HCT116 (cell line): Measurements from ENCODE around the gene PSMG3. TPM values are rescaled to one million over a fixed set of nuclear protein-coding genes. Genes with fewer than 3 reads are reported as not detected.

ENCODE experiments used
- ATAC-seq: fragments of 200-7000 bp; cut with Tn5 transposase; 2 replicates; pipeline ENCODE4 v1.9.1; 2020; ENCODE audit warnings: mild to moderate bottlenecking, moderate library complexity
- BruUV-seq: library from RNA; stranded (reverse); fragments of 400-500 nt; replicated peaks from 2 replicates; lab custom pipeline; 2021; lab: Mats Ljungman, UMichigan
- CTCF ChIA-PET: fragments of 300-600 bp; sonication (Branson Sonifier 250); formaldehyde crosslinking; loops from one replicate; lab custom pipeline; 2021; ENCODE audit warnings: antibody characterized with exemption; lab: Charles Lee
- POLR2A ChIA-PET: fragments of 300-600, 350-600 bp; sonication (Branson Sonifier 250); formaldehyde crosslinking; loops from one replicate; lab custom pipeline; 2021; ENCODE audit warnings: antibody characterized with exemption; lab: Charles Lee
- RAD21 ChIA-PET, 2 experiments: fragments of 300-600 bp; sonication (Branson Sonifier 250); formaldehyde crosslinking; loops; one replicate each; lab custom pipeline; 2023; ENCODE audit warnings: low total read pairs in 2 of 2; ENCODE audit not compliant: uncharacterized antibody in 2 of 2, unreplicated experiment in 2 of 2, low non-redundant PET in 1 of 2; lab: Charles Lee
- DNase-seq: peaks from one replicate; pipeline ENCODE4 v3.0.0-alpha.2; 2010; ENCODE audit warnings: low read depth, low spot score
- H2AFZ ChIP-seq: fragments of 200-600 bp; shearing (Covaris generic), sonication (generic); 2 replicates; pipeline ENCODE4 v1.6.1; 2017; ENCODE audit warnings: low read depth, mixed run types, mixed read lengths, antibody characterized with exemption, low read length; ENCODE audit not compliant: poor library complexity, severe bottlenecking
- H3K27ac ChIP-seq: 2 replicates; pipeline ENCODE4 v1.5.1; 2012; ENCODE audit warnings: low read depth, low read length
- H3K27me3 ChIP-seq: fragments of 200-600 bp; sonication (generic); 2 replicates; pipeline ENCODE4 v1.6.1; 2016; ENCODE audit warnings: mixed run types, low read length, mixed read lengths; ENCODE audit not compliant: insufficient read depth
- H3K36me3 ChIP-seq, 2 experiments: fragments of 200-500 bp in 1 of 2; fragments of 200-600 bp in 1 of 2; sonication (Bioruptor generic) in 1 of 2; sonication (generic) in 1 of 2; 2 replicates each; pipeline versions ENCODE4 v1.5.1 to v1.6.1; 2014 to 2016; ENCODE audit warnings: low read length in 2 of 2, inconsistent platforms in 1 of 2, mixed read lengths in 1 of 2, mixed run types in 1 of 2; ENCODE audit not compliant: insufficient read depth in 2 of 2, control insufficient read depth in 1 of 2
- H3K4me1 ChIP-seq, 2 experiments: fragments of 200-600 bp in 1 of 2; sonication (generic) in 1 of 2; 2 replicates each; pipeline versions ENCODE4 v1.5.1 to v1.6.1; 2012 to 2017; ENCODE audit warnings: low read length in 2 of 2, inconsistent platforms in 1 of 2, mild to moderate bottlenecking in 1 of 2, mixed read lengths in 1 of 2, mixed run types in 1 of 2, moderate library complexity in 1 of 2; ENCODE audit not compliant: insufficient read depth in 2 of 2, control insufficient read depth in 1 of 2
- H3K4me2 ChIP-seq: fragments of 200-600 bp; sonication (generic); 2 replicates; pipeline ENCODE4 v1.6.1; 2017; ENCODE audit warnings: mixed run types, low read length, mixed read lengths
- H3K4me3 ChIP-seq, 2 experiments: fragments of 200-600 bp in 1 of 2; sonication (generic) in 1 of 2; replicated peaks in 1 of 2; 2 replicates each; pipeline ENCODE4 v1.5.1; 2011 to 2016; ENCODE audit warnings: low read length in 2 of 2, control low read depth in 1 of 2, low read depth in 1 of 2, mild to moderate bottlenecking in 1 of 2, mixed read lengths in 1 of 2, mixed run types in 1 of 2
- H3K79me2 ChIP-seq: fragments of 200-600 bp; sonication (generic); 2 replicates; pipeline ENCODE4 v1.6.1; 2017; ENCODE audit warnings: mild to moderate bottlenecking, mixed run types, low read length, moderate library complexity, mixed read lengths; ENCODE audit not compliant: insufficient read depth
- H3K9ac ChIP-seq: fragments of 200-600 bp; sonication (generic); 2 replicates; pipeline ENCODE4 v1.6.1; 2016; ENCODE audit warnings: low read length, mixed read lengths
- H3K9me2 ChIP-seq: fragments of 200-600 bp; sonication (generic), shearing (Covaris generic); 2 replicates; pipeline ENCODE4 v1.6.1; 2017; ENCODE audit warnings: mixed run types, mild to moderate bottlenecking, moderate library complexity; ENCODE audit not compliant: insufficient read depth
- H3K9me3 ChIP-seq, 2 experiments: fragments of 200-500 bp in 1 of 2; fragments of 200-600 bp in 1 of 2; sonication (Bioruptor generic) in 1 of 2; sonication (generic) in 1 of 2; 2 replicates each; pipeline ENCODE4 v1.6.1; 2014 to 2017; ENCODE audit warnings: low read length in 2 of 2, mixed read lengths in 2 of 2, inconsistent platforms in 1 of 2, low read depth in 1 of 2, mild to moderate bottlenecking in 1 of 2, mixed run types in 1 of 2, moderate library complexity in 1 of 2; ENCODE audit not compliant: control insufficient read depth in 1 of 2, insufficient read depth in 1 of 2
- H4K20me1 ChIP-seq: fragments of 200-600 bp; sonication (generic), shearing (Covaris generic); 2 replicates; pipeline ENCODE4 v1.6.1; 2017; ENCODE audit warnings: mixed run types, mild to moderate bottlenecking, moderate library complexity; ENCODE audit not compliant: insufficient read depth
- CTCF ChIP-seq, 3 experiments: fragments of 200-600 bp in 1 of 3; sonication (generic) in 1 of 3; IDR thresholded peaks in 2 of 3; conservative IDR thresholded peaks in 1 of 3; 2 replicates each; pipeline ENCODE4 v1.5.1; 2012 to 2017; ENCODE audit warnings: low read depth in 2 of 3, low read length in 2 of 3, antibody characterized with exemption in 1 of 3, borderline replicate concordance in 1 of 3, control low read depth in 1 of 3, mild to moderate bottlenecking in 1 of 3, mixed read lengths in 1 of 3, mixed run types in 1 of 3, moderate library complexity in 1 of 3; ENCODE audit not compliant: insufficient read depth in 1 of 3
- FOSL1 ChIP-seq: IDR thresholded peaks from 2 replicates; pipeline ENCODE4 v1.6.1; 2012; ENCODE audit warnings: low read depth
- JUND ChIP-seq: IDR thresholded peaks from 2 replicates; pipeline ENCODE4 v1.6.1; 2012
- REST ChIP-seq: IDR thresholded peaks from 2 replicates; pipeline ENCODE4 v1.6.1; 2012; ENCODE audit warnings: low read depth
- TCF7L2 ChIP-seq: IDR thresholded peaks from 2 replicates; pipeline ENCODE4 v1.7.0; 2011; ENCODE audit warnings: borderline replicate concordance, inconsistent platforms; ENCODE audit not compliant: insufficient read depth, insufficient read length; ENCODE audit errors: extremely low read depth
- YY1 ChIP-seq: IDR thresholded peaks from 2 replicates; pipeline ENCODE4 v1.6.1; 2011; ENCODE audit warnings: low read length, low read depth, moderate library complexity, mild to moderate bottlenecking; ENCODE audit not compliant: insufficient replicate concordance; ENCODE audit errors: extremely low read depth
- intact Hi-C: fragments of 100-400 bp; cut with micrococcal nuclease; formaldehyde crosslinking; loops from 2 replicates; pipeline ENCODE4 v1.10.0; 2022
- total RNA-seq: library from RNA; stranded (reverse); gene quantifications from one replicate; pipeline ENCODE4 v1.2.1, GENCODE V29; 2021; ENCODE audit not compliant: unreplicated experiment

PSMG3 gene
- total RNA-seq, 1 experiment from 2014 or later: 60.9 TPM

- Histone ChIP-seq H3K4me2 (peak overlapping the region; percentile 86), H3K9me2 (no peaks in the 10 kb centered on the region), H3K27ac (peak overlapping the region; percentile 92; the same call in 1 of the 2 replicates), H3K4me3 (no peak overlapping the region), H3K9ac (peak overlapping the region; percentile 95; the same call in 1 of the 2 replicates)
- TF ChIP-seq CTCF (IDR thresholded peaks at IDR 0.05 in 2 of 3, conservative IDR thresholded peaks at IDR 0.05 in 1 of 3; ENCODE audit: borderline replicate concordance in 1 of 3, insufficient read depth in 1 of 3, low read depth in 2 of 3, low read length in 2 of 3) (no peak), REST (no peak), YY1 (no peak), FOSL1 (no peak), TCF7L2 (no peak), JUND (no peak)
- TF ChIP-seq, all 23 proteins: peak for 0
- no peak overlapping the region for H2AFZ ChIP-seq
- DNase-seq (no peak), ATAC-seq (no peak)
- peaks cover 54 to 78% of the 10 kb centered on the region in 2 experiments for H3K4me1 ChIP-seq
- intact Hi-C loops: no loop called here
- ChIA-PET CTCF (interaction anchor here (0.8 kb wide), 1 partner anchor 22 kb away, joined by 3 read pairs; the partner anchor contains the start of gene TMEM184A), RAD21 (no interaction called here), POLR2A (interaction anchor here (0.7 kb wide), 1 partner anchor 24 kb away, joined by 3 read pairs; no protein-coding TSS in a partner anchor)
- no peaks in the 10 kb centered on the region; the same call in 1 of the 2 replicates for H4K20me1 ChIP-seq
- no peaks in the 10 kb centered on the region for H3K9me3 ChIP-seq
- no TSS peak for BruUV-seq
- peaks cover 85% of the 10 kb centered on the region for H3K79me2 ChIP-seq
- H3K27me3 ChIP-seq: no peaks in the 10 kb centered on the region
- peaks cover 3 to 12% of the 10 kb centered on the region in 2 experiments; a peak in 3 of 4 replicates for H3K36me3 ChIP-seq
Measured at GRCh38 chr7:1534330-1535099, 35.3 kb downstream of the PSMG3 start.
